PFSK-1 (cell line): ENCODE results near the gene BUD31.

Experiments
- FOXP2 ChIP-seq: optimal IDR thresholded peaks from 2 replicates; pipeline ENCODE3; 2011; ENCODE audit warnings: borderline replicate concordance, control low read depth, inconsistent platforms; ENCODE audit not compliant: insufficient read depth; ENCODE audit errors: extremely low read length, extremely low read depth
- POLR2AphosphoS5 ChIP-seq: IDR thresholded peaks from 2 replicates; pipeline ENCODE4 v1.6.1; 2012; ENCODE audit warnings: low read depth, mild to moderate bottlenecking, control low read depth, low read length, moderate library complexity
- SIN3A ChIP-seq: IDR thresholded peaks from 2 replicates; pipeline ENCODE4 v1.6.1; 2012; ENCODE audit warnings: mild to moderate bottlenecking, low read length, moderate library complexity, borderline replicate concordance; ENCODE audit not compliant: insufficient read depth
- TAF1 ChIP-seq: IDR thresholded peaks from 2 replicates; pipeline ENCODE4 v1.6.1; 2012; ENCODE audit warnings: low read length, control low read depth, borderline replicate concordance; ENCODE audit not compliant: insufficient read depth
- TF ChIP-seq, protein P1 (sequence below), 2 experiments: IDR thresholded peaks; 2 replicates each; pipeline versions ENCODE4 v1.6.1 to v1.8.0; 2011 to 2012; ENCODE audit warnings: low read depth in 2 of 2, low read length in 2 of 2, control low read depth in 1 of 2, inconsistent platforms in 1 of 2, mild to moderate bottlenecking in 1 of 2, moderate library complexity in 1 of 2; ENCODE audit not compliant: insufficient read depth in 1 of 2

Gene BUD31

DNA sequence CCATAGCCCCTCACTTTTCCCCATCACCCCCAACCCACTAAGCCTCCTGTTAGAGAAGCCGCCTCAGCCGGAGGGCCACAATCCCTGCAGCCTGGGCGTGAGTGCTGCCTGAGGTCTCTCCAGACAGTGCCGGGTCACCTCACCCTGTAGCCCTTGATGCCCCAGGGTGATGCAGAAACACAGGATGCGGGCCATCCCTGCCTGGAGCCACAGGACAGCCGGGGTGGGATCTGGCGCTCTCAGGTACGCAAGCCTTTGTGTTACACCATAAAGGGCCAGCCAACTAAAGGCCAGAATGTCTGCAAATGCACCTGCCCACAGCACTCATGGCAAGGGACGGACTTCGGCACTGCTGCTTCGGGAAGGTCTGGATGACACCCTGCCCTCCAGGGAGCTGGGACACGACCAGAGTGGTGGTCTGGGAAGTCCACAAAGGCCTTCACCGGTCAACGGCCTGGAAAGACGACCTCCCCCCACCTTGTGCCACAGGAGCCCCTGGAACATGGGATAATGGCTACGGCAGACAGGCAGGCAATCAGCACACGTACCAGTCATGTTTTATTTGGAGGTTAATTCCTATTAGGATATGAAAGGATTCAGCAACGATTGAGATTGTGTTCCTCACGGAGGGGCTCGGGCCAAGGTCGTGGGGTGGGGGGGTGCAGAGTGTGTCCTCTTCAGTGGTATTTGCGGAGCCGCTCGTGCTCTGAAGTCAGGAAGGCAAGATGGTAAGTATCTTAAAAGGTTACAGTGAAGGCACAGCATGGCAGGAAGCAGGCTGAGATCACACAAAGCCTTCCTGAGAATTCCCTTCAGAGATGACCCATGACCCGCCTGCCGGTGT, 49.1 kb downstream of the BUD31 start:
- TF ChIP-seq FOXP2 = no peak
- no peak for TF ChIP-seq POLR2AphosphoS5
- TF ChIP-seq, protein P1, sequence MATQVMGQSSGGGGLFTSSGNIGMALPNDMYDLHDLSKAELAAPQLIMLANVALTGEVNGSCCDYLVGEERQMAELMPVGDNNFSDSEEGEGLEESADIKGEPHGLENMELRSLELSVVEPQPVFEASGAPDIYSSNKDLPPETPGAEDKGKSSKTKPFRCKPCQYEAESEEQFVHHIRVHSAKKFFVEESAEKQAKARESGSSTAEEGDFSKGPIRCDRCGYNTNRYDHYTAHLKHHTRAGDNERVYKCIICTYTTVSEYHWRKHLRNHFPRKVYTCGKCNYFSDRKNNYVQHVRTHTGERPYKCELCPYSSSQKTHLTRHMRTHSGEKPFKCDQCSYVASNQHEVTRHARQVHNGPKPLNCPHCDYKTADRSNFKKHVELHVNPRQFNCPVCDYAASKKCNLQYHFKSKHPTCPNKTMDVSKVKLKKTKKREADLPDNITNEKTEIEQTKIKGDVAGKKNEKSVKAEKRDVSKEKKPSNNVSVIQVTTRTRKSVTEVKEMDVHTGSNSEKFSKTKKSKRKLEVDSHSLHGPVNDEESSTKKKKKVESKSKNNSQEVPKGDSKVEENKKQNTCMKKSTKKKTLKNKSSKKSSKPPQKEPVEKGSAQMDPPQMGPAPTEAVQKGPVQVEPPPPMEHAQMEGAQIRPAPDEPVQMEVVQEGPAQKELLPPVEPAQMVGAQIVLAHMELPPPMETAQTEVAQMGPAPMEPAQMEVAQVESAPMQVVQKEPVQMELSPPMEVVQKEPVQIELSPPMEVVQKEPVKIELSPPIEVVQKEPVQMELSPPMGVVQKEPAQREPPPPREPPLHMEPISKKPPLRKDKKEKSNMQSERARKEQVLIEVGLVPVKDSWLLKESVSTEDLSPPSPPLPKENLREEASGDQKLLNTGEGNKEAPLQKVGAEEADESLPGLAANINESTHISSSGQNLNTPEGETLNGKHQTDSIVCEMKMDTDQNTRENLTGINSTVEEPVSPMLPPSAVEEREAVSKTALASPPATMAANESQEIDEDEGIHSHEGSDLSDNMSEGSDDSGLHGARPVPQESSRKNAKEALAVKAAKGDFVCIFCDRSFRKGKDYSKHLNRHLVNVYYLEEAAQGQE (IDR thresholded peaks at IDR 0.05; ENCODE audit: insufficient read depth in 1 of 2, low read depth in 2 of 2, low read length in 2 of 2) = no peak
- no peak for TF ChIP-seq SIN3A
- TF ChIP-seq TAF1 = no peak

GRCh38 chr7:99459087-99459486, 50.3 kb downstream of the BUD31 start:
- TF ChIP-seq POLR2AphosphoS5 (no peak), TAF1 (no peak), FOXP2 (no peak), SIN3A (no peak)
- TF ChIP-seq, protein P1 (IDR thresholded peaks at IDR 0.05; ENCODE audit: insufficient read depth in 1 of 2, low read depth in 2 of 2, low read length in 2 of 2) = no peak

- TF ChIP-seq SIN3A = no peak
- TF ChIP-seq POLR2AphosphoS5 = 0 out of 2 replicates have a peak, but pooled peaks have one; percentile 27
Measured at GRCh38 chr7:99460651-99461050, 51.9 kb downstream of the BUD31 start.

DNA sequence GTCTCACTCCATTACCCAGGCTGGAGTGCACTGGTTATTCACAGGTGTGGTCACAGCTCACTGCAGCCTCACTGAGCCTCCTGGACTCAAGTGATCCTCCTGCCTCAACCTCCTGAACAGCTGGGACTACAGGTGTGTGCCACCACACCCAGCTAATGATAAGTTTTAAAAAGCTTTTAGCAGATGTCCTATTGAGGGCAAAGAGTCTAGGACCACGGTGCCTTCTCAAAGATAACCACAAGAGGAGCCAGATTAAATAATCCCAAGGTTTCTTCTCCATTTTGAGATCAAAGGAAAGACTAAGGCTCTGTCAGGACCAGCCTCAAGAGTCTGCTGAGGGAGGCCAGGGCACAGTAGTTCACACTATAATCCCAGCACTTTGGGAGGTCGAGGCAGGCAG, 52.5 kb downstream of the BUD31 start:
- TF ChIP-seq FOXP2 = no peak
- TF ChIP-seq POLR2AphosphoS5 = no peak
- TF ChIP-seq TAF1 = no peak
- TF ChIP-seq, protein P1 (IDR thresholded peaks at IDR 0.05; ENCODE audit: insufficient read depth in 1 of 2, low read depth in 2 of 2, low read length in 2 of 2) = no peak
- TF ChIP-seq SIN3A = no peak

- no peak for TF ChIP-seq POLR2AphosphoS5
- no peak for TF ChIP-seq TAF1
- TF ChIP-seq SIN3A = no peak
- TF ChIP-seq FOXP2 = no peak
- TF ChIP-seq, protein P1 (IDR thresholded peaks at IDR 0.05; ENCODE audit: insufficient read depth in 1 of 2, low read depth in 2 of 2, low read length in 2 of 2) = no peak
Measured at GRCh38 chr7:99465421-99465768, 56.6 kb downstream of the BUD31 start.
